Measurements from ENCODE around the gene KCNAB1. TPM values are rescaled to one million over a fixed set of nuclear protein-coding genes. Genes with fewer than 3 reads are reported as not detected.

Gene KCNAB1
- total RNA-seq, 2 donors from 2014 or later, result 0.49 to 0.81 TPM

- Histone ChIP-seq H3K27ac (ENCODE audit: low read depth, low read length) (no peak overlapping the region), H3K27me3 (ENCODE audit: control insufficient read depth, insufficient read depth, low read length, poor library complexity, severe bottlenecking) (no peaks in the 10 kb centered on the region), H3K4me3 (ENCODE audit: low read length) (no peak overlapping the region), H3K9ac (ENCODE audit: extremely low read depth, low read length, poor library complexity, severe bottlenecking) (no peak overlapping the region), H3K9me3 (ENCODE audit: control insufficient read depth, low read length) (no peaks in the 10 kb centered on the region), H3K4me1 (ENCODE audit: control insufficient read depth, insufficient read depth, low read length) (no peaks in the 10 kb centered on the region), H3K36me3 (ENCODE audit: control insufficient read depth, insufficient read depth, low read length) (no peaks in the 10 kb centered on the region)
- Mint-ChIP-seq H3K9me3 (no peaks in the 10 kb centered on the region), H3K36me3 (ENCODE audit: low read depth) (no peaks in the 10 kb centered on the region), H3K4me1 (peaks cover 6% of the 10 kb centered on the region), H3K27ac (no peak overlapping the region), H3K4me3 (no peak overlapping the region), H3K27me3 (ENCODE audit: insufficient read depth) (no peaks in the 10 kb centered on the region)
- WGBS, 2 experiments (ENCODE audit: insufficient coverage in 1 of 2, insufficient read length in 1 of 2), result 60 to 80% methylated on average over 1 to 2 of the region's 2 CpGs
- DNase-seq, result no peak
- TF ChIP-seq CTCF (conservative IDR thresholded peaks at IDR 0.05), result no peak
These were observed 237.9 kb downstream of the KCNAB1 start for GRCh38 chr3:156358232-156358631.

GRCh38 chr3:156359368-156359767, 239.0 kb downstream of the KCNAB1 start:
- 86 to 92% methylated on average over 3 of the region's 3 CpGs for WGBS, 2 experiments (ENCODE audit: insufficient coverage in 1 of 2, insufficient read length in 1 of 2)
- no peaks in the 10 kb centered on the region for H3K9me3 ChIP-seq (ENCODE audit: control insufficient read depth, low read length)
- H3K4me3 Mint-ChIP-seq, result no peak overlapping the region

GRCh38 chr3:156360083-156360482, 239.7 kb downstream of the KCNAB1 start:
- H3K4me3 Mint-ChIP-seq, result no peak overlapping the region
- WGBS, 2 experiments (ENCODE audit: insufficient coverage in 1 of 2, insufficient read length in 1 of 2), result 94 to 97% methylated on average over 3 to 4 of the region's 4 CpGs
- DNase-seq, result no peak

More at GRCh38 chr3:156359368-156359767, 239.0 kb downstream of the KCNAB1 start:
- Mint-ChIP-seq H3K4me1 (peaks cover 6% of the 10 kb centered on the region), H3K27ac (no peak overlapping the region), H3K36me3 (ENCODE audit: low read depth) (no peaks in the 10 kb centered on the region), H3K9me3 (no peaks in the 10 kb centered on the region), H3K27me3 (ENCODE audit: insufficient read depth) (no peaks in the 10 kb centered on the region)
- Histone ChIP-seq H3K4me1 (ENCODE audit: control insufficient read depth, insufficient read depth, low read length) (no peaks in the 10 kb centered on the region), H3K27ac (ENCODE audit: low read depth, low read length) (no peak overlapping the region), H3K9ac (ENCODE audit: extremely low read depth, low read length, poor library complexity, severe bottlenecking) (no peak overlapping the region), H3K36me3 (ENCODE audit: control insufficient read depth, insufficient read depth, low read length) (no peaks in the 10 kb centered on the region), H3K27me3 (ENCODE audit: control insufficient read depth, insufficient read depth, low read length, poor library complexity, severe bottlenecking) (no peaks in the 10 kb centered on the region), H3K4me3 (ENCODE audit: low read length) (no peak overlapping the region)
- DNase-seq, result no peak
- no peak for TF ChIP-seq CTCF (conservative IDR thresholded peaks at IDR 0.05)

More at GRCh38 chr3:156360083-156360482, 239.7 kb downstream of the KCNAB1 start:
- H3K4me1 ChIP-seq (ENCODE audit: control insufficient read depth, insufficient read depth, low read length), result no peaks in the 10 kb centered on the region
- Mint-ChIP-seq H3K27ac (no peak overlapping the region), H3K9me3 (no peaks in the 10 kb centered on the region), H3K4me1 (peaks cover 6% of the 10 kb centered on the region), H3K27me3 (ENCODE audit: insufficient read depth) (no peaks in the 10 kb centered on the region), H3K36me3 (ENCODE audit: low read depth) (no peaks in the 10 kb centered on the region)
- H3K9me3 ChIP-seq (ENCODE audit: control insufficient read depth, low read length), result no peaks in the 10 kb centered on the region
- no peak overlapping the region for H3K27ac ChIP-seq (ENCODE audit: low read depth, low read length)
- no peaks in the 10 kb centered on the region for H3K36me3 ChIP-seq (ENCODE audit: control insufficient read depth, insufficient read depth, low read length)
- H3K27me3 ChIP-seq (ENCODE audit: control insufficient read depth, insufficient read depth, low read length, poor library complexity, severe bottlenecking), result no peaks in the 10 kb centered on the region
- TF ChIP-seq CTCF (conservative IDR thresholded peaks at IDR 0.05), result no peak
- H3K9ac ChIP-seq (ENCODE audit: extremely low read depth, low read length, poor library complexity, severe bottlenecking), result no peak overlapping the region
- no peak overlapping the region for H3K4me3 ChIP-seq (ENCODE audit: low read length)

Data from endodermal cell (in vitro differentiated cells).